ENCODE results near the gene FCHO1. TPM values are rescaled to one million over a fixed set of nuclear protein-coding genes. Genes with fewer than 3 reads are reported as not detected.
A peak's percentile ranks its signal among the peaks of the same experiment; 100 is the strongest.

Gene FCHO1
- total and polyA plus RNA-seq, 10 of the 15 experiments (the other 5 are each of a cell fraction or from before 2014, with no cell fraction given): 0.14 to 45.8 (median 15.8) TPM

GRCh38 chr19:17762505-17763229, 11.4 kb downstream of the FCHO1 start (continued):
- TF ChIP-seq ZNF592 (IDR thresholded peaks at IDR 0.05) (no peak), FOXM1 (IDR thresholded peaks at IDR 0.05; ENCODE audit: low read depth, low read length) (no peak), IRF3 (IDR thresholded peaks at IDR 0.05) (no peak), RAD51 (IDR thresholded peaks at IDR 0.05) (no peak), NFYB (IDR thresholded peaks at IDR 0.05; ENCODE audit: insufficient read depth, low read depth, low read length) (peak; percentile 58), SMAD1 (IDR thresholded peaks at IDR 0.05; ENCODE audit: low read depth, partially characterized antibody) (no peak)

Data from GM12878 (cell line).